PC-3 (cell line): ENCODE data around the gene SHISA2. TPM values are rescaled to one million over a fixed set of nuclear protein-coding genes. Genes with fewer than 3 reads are reported as not detected.

ENCODE experiments used
- ATAC-seq: fragments of 200-7000 bp; cut with Tn5 transposase; 2 replicates; pipeline ENCODE4 v1.9.1; 2020; ENCODE audit warnings: mild to moderate bottlenecking, moderate library complexity
- BruUV-seq: library from RNA; stranded (reverse); fragments of 400-500 nt; replicated peaks from 2 replicates; lab custom pipeline; 2021; lab: Mats Ljungman, UMichigan
- CTCF ChIA-PET: fragments of 300-600 bp; sonication (Branson Sonifier 250); formaldehyde crosslinking; loops from one replicate; lab custom pipeline; 2022; ENCODE audit warnings: antibody characterized with exemption; lab: Charles Lee
- POLR2A ChIA-PET: fragments of 300-600 bp; sonication (Branson Sonifier 250); formaldehyde crosslinking; loops from one replicate; lab custom pipeline; 2022; ENCODE audit warnings: antibody characterized with exemption; ENCODE audit not compliant: unreplicated experiment; lab: Charles Lee
- DNase-seq: peaks from one replicate; pipeline ENCODE4 v3.0.0-alpha.2; 2015
- H2AFZ ChIP-seq: fragments of 300-600 bp; sonication (generic); 2 replicates; pipeline ENCODE4 v1.6.0; 2016; ENCODE audit warnings: antibody characterized with exemption, low read length
- H3F3A ChIP-seq: fragments of 300-600 bp; sonication (generic); one replicate; pipeline ENCODE4 v1.6.0; 2017; ENCODE audit warnings: antibody characterized with exemption, low read length, control low read depth, mild to moderate bottlenecking; ENCODE audit not compliant: unreplicated experiment
- H3K27ac ChIP-seq: fragments of 300-600 bp; sonication (generic); 2 replicates; pipeline ENCODE4 v1.5.1; 2016; ENCODE audit warnings: mild to moderate bottlenecking, low read length
- H3K27me3 ChIP-seq: fragments of 300-600 bp; sonication (generic); 2 replicates; pipeline ENCODE4 v1.6.1; 2016; ENCODE audit warnings: low read length, mixed read lengths
- H3K36me3 ChIP-seq: fragments of 300-600 bp; sonication (generic); 2 replicates; pipeline ENCODE4 v1.6.1; 2016; ENCODE audit warnings: low read depth, mixed run types, low read length, mixed read lengths
- H3K4me1 ChIP-seq: fragments of 300-600 bp; sonication (generic); 2 replicates; pipeline ENCODE4 v1.5.1; 2016; ENCODE audit warnings: low read length; ENCODE audit not compliant: insufficient read depth
- H3K4me2 ChIP-seq: fragments of 300-600 bp; sonication (generic); 2 replicates; pipeline ENCODE4 v1.6.0; 2016; ENCODE audit warnings: low read length
- H3K4me3 ChIP-seq: fragments of 300-600 bp; sonication (generic); 2 replicates; pipeline ENCODE4 v1.5.1; 2016; ENCODE audit warnings: mild to moderate bottlenecking, low read length, mixed read lengths
- H3K79me2 ChIP-seq: fragments of 300-600 bp; sonication (generic); 2 replicates; pipeline ENCODE4 v1.6.1; 2017; ENCODE audit warnings: low read length, mixed read lengths
- H3K9ac ChIP-seq: fragments of 300-600 bp; sonication (generic); 2 replicates; pipeline ENCODE4 v1.6.0; 2016; ENCODE audit warnings: mild to moderate bottlenecking, low read length
- H3K9me2 ChIP-seq: fragments of 300-600 bp; sonication (generic); replicated peaks from 2 replicates; pipeline ENCODE4 v1.6.1; 2016; ENCODE audit warnings: mixed run types, low read length, mixed read lengths
- H3K9me3 ChIP-seq: fragments of 300-600 bp; sonication (generic); 2 replicates; pipeline ENCODE4 v1.6.1; 2016; ENCODE audit warnings: low read length, mixed read lengths
- H4K20me1 ChIP-seq: fragments of 300-600 bp; sonication (generic); 2 replicates; pipeline ENCODE4 v1.6.1; 2016; ENCODE audit warnings: low read length, mixed read lengths
- EZH2 ChIP-seq: fragments of 300-600 bp; sonication (generic); IDR thresholded peaks from one replicate; pipeline ENCODE4 v1.6.1; 2017; ENCODE audit warnings: antibody characterized with exemption, mild to moderate bottlenecking, low read length; ENCODE audit not compliant: unreplicated experiment
- EZH2phosphoT487 ChIP-seq: fragments of 300-600 bp; sonication (generic); IDR thresholded peaks from 2 replicates; pipeline ENCODE4 v1.6.1; 2018; ENCODE audit warnings: mild to moderate bottlenecking, antibody characterized with exemption, low read length, borderline replicate concordance
- intact Hi-C: fragments of 100-400 bp; cut with micrococcal nuclease; formaldehyde crosslinking; loops from 2 replicates; pipeline ENCODE4 v1.9.0; 2023
- total RNA-seq: library from RNA; depleted of rRNA; stranded (reverse); fragments of >200 nt; gene quantifications from 2 replicates; pipeline ENCODE4 v1.2.3, GENCODE V29; 2014
- TF ChIP-seq, protein P1 (sequence below): fragments of 300-600 bp; sonication (generic); conservative IDR thresholded peaks from 2 replicates; pipeline ENCODE4 v1.5.1; 2017; ENCODE audit warnings: antibody characterized with exemption, low read depth, mild to moderate bottlenecking, low read length

The SHISA2 gene
- total RNA-seq, 1 experiment from 2014 or later = 7.8 TPM

DNA sequence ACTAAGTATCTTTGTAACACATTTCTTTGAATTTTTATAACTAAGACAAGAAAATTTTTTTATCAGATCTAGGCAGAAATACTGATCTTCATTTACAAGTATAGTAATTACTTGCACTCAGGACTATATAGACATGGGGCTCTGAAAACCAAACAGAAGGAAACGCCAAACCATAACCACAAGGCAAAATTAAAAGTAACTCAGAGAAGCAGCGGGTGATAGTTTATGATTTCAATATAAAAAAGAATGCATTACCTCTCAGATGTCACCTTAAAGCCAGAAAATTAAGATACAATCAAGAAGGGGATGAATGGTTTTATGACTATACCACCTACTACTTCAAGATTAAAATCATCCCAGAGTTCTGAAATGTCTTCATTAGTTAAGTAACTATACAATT, 6.7 kb downstream of the SHISA2 start:
- Histone ChIP-seq H3K9ac (no peak overlapping the region), H3K9me3 (no peaks in the 10 kb centered on the region), H3K79me2 (no peaks in the 10 kb centered on the region), H3K4me2 (no peak overlapping the region), H3K4me3 (no peak overlapping the region), H3F3A (no peaks in the 10 kb centered on the region), H4K20me1 (no peaks in the 10 kb centered on the region), H3K27ac (no peak overlapping the region), H3K4me1 (peaks cover 11% of the 10 kb centered on the region), H3K27me3 (no peaks in the 10 kb centered on the region), H3K36me3 (no peaks in the 10 kb centered on the region), H2AFZ (no peak overlapping the region), H3K9me2 (no peaks in the 10 kb centered on the region)
- CTCF ChIA-PET = no interaction called here
- POLR2A ChIA-PET = no interaction called here
- BruUV-seq = no TSS peak
- intact Hi-C loops = loop anchor here (5.0 kb wide), 1 partner anchor 143 kb away; no protein-coding TSS in a partner anchor
- DNase-seq (no peak), ATAC-seq (no peak)
- TF ChIP-seq EZH2phosphoT487 = no peak
- TF ChIP-seq EZH2 = no peak
- TF ChIP-seq, protein P1, sequence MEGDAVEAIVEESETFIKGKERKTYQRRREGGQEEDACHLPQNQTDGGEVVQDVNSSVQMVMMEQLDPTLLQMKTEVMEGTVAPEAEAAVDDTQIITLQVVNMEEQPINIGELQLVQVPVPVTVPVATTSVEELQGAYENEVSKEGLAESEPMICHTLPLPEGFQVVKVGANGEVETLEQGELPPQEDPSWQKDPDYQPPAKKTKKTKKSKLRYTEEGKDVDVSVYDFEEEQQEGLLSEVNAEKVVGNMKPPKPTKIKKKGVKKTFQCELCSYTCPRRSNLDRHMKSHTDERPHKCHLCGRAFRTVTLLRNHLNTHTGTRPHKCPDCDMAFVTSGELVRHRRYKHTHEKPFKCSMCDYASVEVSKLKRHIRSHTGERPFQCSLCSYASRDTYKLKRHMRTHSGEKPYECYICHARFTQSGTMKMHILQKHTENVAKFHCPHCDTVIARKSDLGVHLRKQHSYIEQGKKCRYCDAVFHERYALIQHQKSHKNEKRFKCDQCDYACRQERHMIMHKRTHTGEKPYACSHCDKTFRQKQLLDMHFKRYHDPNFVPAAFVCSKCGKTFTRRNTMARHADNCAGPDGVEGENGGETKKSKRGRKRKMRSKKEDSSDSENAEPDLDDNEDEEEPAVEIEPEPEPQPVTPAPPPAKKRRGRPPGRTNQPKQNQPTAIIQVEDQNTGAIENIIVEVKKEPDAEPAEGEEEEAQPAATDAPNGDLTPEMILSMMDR = no peak

DNA sequence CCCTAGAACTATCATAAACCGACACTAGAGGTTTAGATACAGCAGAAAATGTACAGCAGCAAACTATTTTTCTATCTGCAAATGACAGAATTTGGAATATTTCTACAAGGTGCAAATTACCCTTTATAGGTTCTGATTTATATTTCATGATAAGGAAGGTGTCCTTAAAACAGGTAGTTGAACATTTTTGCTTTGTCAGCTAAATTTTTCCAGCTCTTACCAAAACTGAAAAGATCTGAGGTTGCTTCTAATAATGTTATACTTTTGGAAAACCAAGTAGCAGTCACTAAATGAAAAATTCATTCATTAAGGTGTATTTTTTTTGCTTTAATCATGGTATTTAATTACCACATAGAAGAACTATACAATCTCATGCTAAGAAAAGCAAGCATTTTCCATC, 9.0 kb downstream of the SHISA2 start:
- H3F3A ChIP-seq = no peaks in the 10 kb centered on the region
- no peak for TF ChIP-seq EZH2
- TF ChIP-seq, protein P1 = no peak
- no peak for TF ChIP-seq EZH2phosphoT487
- H3K9me3 ChIP-seq = no peaks in the 10 kb centered on the region
- ChIA-PET POLR2A (no interaction called here), CTCF (no interaction called here)
- H3K79me2 ChIP-seq = no peaks in the 10 kb centered on the region
- H3K4me2 ChIP-seq = no peak overlapping the region
- H3K4me1 ChIP-seq = no peaks in the 10 kb centered on the region
- DNase-seq (no peak), ATAC-seq (no peak)
- H3K36me3 ChIP-seq = no peaks in the 10 kb centered on the region
- no peaks in the 10 kb centered on the region for H4K20me1 ChIP-seq
- no peak overlapping the region for H3K4me3 ChIP-seq
- H2AFZ ChIP-seq = no peak overlapping the region
- no peaks in the 10 kb centered on the region for H3K27me3 ChIP-seq
- H3K9ac ChIP-seq = no peak overlapping the region
- no peak overlapping the region for H3K27ac ChIP-seq
- intact Hi-C loops = no loop called here
- no peaks in the 10 kb centered on the region for H3K9me2 ChIP-seq
- BruUV-seq = no TSS peak

DNA sequence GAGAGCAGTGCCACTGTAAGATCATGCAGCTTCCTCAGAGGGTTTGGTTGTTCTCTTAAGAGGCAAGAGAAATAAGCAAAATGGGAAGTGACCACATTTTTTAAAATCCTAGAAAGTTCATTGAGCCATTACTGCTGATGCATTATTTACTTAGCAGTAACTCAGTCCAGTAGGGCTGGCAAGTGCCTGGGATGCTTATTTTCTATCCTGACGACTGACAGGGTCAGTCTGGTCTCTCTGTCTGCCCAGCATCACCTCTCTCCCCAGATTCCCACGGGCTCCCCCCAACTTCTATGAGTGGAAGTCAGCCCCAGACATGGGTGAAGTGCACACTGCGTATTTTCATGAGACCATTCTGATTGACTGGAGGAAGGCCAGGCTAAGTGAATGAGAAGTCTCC, 10.4 kb downstream of the SHISA2 start:
- Histone ChIP-seq H3K9me2 (no peaks in the 10 kb centered on the region), H3K36me3 (no peaks in the 10 kb centered on the region), H3K9ac (no peak overlapping the region), H4K20me1 (no peaks in the 10 kb centered on the region), H3K27me3 (no peaks in the 10 kb centered on the region), H2AFZ (no peak overlapping the region), H3F3A (no peaks in the 10 kb centered on the region), H3K27ac (no peak overlapping the region), H3K9me3 (no peaks in the 10 kb centered on the region), H3K79me2 (no peaks in the 10 kb centered on the region), H3K4me1 (no peaks in the 10 kb centered on the region), H3K4me2 (no peak overlapping the region), H3K4me3 (no peak overlapping the region)
- ATAC-seq (no peak), DNase-seq (no peak)
- CTCF ChIA-PET = no interaction called here
- POLR2A ChIA-PET = no interaction called here
- intact Hi-C loops = no loop called here
- no TSS peak for BruUV-seq
- TF ChIP-seq EZH2phosphoT487 (no peak), EZH2 (no peak)
- TF ChIP-seq, protein P1 = no peak
